Stimulated activated CD4-positive, alpha-beta T cell treated with anti-CD3 and anti-CD28 coated beads, Interleukin-2, amount 100 ng/mL, for 24 hours (primary cell): ENCODE measurements around the gene BCAS1.

ENCODE experiments used
- DNase-seq, 2 donors: peaks; one replicate each; pipeline ENCODE4 v3.0.0-alpha.2; 2020

The BCAS1 gene

DNA sequence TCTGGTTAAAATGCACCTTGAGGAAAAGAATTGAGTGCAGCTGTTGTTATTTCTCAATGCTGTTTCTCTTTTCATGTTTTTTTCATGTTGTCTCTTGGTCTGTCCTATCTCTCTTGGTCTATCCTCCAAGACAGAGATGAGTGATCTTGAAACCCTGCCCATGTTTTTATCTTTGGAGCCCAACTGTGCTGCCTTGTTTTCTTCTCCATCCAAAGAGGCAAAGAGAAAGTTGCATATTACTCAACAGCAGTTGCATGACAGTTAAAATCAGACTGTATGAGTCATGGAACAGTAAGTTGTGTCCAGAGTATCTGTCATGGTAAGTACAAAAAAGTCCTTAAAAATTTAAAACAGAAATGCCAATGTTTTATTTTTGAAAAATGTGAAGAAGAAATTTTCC, 26.2 kb downstream of the BCAS1 start:
- no peak for DNase-seq

DNA sequence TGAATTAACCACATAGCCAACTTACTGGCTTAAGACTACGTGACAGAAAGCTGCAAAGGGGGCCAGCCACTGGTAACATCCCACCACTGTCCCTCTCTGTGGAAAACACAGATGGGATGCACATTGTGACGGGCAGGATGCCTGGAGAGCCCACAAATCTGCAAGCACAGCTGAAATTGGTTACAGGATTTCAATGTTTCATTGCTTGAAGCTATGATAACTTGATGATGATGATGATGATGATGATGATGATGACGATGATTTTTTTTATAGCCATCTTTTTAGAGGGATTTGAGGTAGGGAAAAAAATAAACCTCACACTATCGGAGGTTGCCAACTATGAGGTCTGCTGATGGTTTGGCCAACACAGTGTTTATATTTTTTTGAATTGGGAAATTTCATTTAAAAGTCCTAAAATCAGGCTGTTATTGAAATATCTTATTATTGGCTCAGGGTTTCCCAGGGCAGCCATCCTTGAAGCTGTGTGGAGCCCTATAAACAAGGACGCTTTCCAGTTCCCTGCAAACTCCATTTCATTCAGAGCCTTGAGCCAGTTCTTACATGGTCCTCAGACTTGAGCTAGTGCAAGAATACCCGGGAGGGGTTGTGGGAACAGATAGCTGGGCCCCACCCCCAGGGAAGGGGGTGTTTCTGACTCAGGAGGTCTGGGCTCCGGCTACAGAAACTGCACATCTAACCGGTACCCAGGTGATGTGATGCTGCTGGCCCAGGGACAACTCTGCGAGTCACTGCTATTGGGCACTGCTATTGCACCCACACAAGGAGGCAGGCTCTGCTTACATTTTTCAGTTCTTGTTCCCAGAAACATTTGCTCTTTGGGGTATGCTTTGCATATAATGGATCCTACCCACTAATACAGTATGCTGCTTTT, 27.1 kb downstream of the BCAS1 start:
- peak in 1 of 2 donors; percentile 4 for DNase-seq

DNA sequence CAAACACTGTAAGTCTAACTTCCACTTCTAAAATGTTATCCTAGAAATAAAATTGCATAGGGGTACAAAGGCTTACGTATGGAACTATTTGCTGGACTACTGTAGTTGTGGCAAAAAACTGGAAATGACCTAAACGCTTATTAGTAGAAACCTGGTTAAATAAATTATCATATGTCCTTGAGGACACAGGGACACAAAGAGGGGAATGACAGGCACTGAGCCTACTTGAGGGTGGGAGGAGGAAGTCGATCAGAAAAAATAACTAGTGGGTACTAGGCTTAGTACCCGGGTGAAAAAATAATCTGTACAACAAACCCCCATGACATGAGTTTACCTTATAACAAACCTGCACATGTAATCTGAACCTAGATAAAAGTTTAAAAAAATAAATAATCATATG, 28.4 kb downstream of the BCAS1 start:
- no peak for DNase-seq

DNA sequence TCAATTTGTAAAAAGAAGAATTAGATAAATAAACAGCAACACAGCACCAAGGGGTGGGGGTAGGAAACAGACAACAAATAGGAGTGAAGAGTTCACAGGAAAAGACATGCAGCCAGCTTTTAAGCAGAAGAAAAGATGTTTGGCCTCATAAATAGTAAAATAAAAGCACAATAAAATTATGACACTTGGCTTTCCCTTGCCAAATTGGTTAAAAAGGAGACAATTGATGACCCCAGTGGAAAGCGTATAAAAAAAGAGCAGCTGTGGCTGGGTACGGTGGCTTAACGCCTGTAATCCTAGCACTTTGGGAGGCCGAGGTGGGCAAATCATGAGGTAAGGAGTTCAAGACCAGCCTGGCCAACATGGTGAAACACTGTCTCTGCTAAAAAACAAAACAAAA, 29.1 kb downstream of the BCAS1 start:
- no peak for DNase-seq

DNA sequence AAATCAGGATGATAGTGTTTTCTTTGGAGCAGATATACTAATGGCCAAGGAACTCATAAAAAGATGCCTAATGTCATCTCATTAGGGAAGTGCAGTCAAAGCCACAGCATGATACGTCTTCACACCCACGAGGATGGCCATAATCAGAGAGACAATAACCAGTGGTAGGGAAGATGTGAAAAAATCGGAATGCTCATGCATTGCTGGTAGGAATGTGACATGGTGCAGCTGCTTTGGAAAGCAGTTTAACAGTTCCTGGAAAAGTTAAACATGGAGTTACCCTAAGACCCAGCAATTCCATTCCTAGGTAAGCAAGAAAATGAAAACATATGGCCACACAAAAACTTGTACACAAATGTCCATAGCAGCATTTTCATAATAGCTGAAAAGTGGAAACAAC, 29.9 kb downstream of the BCAS1 start:
- DNase-seq, result no peak

DNA sequence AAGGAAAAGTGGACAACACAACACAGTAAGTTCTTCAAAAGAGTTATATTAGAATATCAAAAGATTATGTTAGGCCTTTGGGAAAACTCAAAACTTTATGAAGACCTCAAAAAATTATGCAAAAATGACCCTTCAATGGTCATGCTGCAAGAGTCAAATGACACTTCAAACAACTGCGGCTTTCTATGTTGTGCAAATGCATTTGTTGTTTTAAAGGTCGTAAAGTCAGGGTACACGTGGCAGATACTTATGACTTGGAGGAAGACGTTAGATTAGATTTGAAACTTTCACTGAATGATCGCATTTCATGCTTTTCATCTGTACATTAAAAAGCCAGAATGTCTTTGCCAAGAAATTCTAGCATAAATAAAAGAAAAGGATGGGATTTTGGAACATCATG, 31.4 kb downstream of the BCAS1 start:
- no peak for DNase-seq

DNA sequence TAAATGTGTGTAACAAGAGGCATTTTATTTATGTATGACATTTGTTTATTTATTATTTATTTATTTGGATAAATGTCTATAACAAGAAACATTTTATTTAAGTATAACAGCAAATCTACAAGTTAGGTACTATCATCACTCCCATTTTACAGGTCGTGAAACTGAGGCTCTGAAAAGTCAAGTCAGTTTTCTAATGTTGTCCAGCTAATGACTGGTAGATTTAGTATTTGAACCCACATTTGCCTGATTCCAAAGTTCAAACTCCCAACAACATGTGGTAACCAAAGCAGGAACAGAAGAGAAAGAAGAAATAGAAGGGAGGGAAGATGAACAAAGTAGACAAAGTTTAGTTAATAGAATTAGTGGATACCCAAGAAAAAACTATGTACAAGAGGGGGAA, 32.9 kb downstream of the BCAS1 start:
- no peak for DNase-seq

DNA sequence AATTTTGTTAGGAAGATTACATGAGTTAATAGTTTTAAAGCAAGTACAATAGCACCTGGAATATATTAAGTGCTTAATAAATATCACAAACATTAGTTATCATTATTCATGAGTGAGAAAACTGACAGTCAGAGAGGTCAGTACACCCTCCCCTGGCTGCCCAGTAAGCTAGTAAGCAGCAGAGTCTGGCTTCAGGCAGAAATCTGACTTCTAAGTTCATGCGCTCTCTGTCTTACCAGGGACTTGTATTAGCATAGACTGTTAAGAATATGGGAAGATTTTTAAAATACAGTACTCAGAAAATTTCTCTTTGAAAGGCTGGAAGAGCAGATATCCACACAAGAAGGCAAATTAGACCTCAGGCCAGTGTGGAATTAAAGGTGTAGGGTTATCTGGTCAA, 40.8 kb downstream of the BCAS1 start:
- DNase-seq, result no peak

DNA sequence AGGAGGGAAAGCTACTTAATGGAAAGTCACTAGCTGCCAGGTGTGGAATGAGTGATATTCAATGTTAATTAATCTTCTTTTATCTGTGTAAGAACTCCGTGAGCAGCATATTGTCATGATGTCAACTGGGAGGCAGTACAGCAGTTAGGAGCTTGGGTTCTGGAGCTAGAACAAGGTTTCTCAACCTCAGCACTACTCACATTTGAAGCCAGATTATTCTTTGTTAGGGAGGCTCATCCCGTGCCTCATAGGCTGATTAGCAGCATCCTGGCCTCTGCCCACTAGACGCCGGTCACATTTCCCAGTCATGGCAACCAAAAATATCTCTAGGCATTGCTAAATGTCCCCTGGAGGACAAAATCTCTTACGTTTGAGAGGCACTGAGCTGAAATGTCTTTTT, 41.2 kb downstream of the BCAS1 start:
- DNase-seq, result no peak

DNA sequence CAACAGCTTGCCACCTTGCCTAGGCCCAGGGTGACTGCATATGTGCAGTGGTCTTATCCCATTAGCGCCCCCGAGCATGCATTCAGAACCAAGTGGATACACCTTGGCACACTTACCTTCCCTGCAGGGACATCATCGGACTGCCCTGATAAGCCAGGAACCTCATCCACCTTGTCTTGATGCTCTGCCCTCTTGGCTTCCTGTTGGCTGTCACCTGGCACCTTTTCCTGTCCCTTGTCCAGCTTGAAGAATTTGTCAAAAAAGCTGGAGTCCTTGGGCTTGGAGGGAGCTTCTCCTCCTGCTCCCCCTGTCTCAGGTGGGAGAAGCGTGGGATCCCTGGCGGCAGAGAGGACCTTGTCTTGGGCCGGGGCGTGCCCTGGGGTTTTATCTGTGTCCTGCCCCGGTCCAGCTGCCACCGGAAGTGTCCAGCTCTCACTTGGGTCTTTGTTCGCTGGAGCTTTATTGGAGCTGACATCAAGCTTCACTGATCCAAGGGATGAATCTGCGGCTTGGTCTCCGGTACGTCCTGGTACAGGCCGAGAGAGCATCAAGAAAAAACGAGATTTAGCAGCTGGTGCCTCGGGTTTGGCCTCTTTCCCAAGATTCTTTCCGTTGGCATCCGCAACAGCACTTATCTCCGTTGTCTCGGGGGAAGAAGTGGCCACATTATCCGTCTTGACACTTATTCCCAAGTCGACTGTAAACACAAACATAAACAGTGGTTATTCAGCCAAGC, 42.0 kb downstream of the BCAS1 start:
- DNase-seq, result no peak

DNA sequence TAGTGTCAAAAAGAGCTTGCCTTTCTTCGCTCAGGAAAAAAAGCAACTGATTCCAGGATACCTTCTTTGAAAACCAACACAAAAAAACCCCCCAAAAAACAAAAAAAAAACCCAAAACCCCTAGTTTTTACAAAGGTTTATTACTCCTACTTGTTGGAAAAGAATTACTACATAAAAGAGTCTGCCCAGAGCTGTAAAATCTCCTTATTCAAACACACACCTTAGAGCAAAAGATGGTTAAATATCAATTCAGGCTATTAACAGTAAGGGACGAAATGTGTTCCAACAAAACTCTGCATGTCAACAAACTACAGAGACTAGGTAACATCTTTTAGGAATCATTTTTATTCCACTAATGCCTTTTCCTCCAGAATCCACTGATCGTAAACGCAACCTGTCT, 42.7 kb downstream of the BCAS1 start:
- DNase-seq, result no peak

DNA sequence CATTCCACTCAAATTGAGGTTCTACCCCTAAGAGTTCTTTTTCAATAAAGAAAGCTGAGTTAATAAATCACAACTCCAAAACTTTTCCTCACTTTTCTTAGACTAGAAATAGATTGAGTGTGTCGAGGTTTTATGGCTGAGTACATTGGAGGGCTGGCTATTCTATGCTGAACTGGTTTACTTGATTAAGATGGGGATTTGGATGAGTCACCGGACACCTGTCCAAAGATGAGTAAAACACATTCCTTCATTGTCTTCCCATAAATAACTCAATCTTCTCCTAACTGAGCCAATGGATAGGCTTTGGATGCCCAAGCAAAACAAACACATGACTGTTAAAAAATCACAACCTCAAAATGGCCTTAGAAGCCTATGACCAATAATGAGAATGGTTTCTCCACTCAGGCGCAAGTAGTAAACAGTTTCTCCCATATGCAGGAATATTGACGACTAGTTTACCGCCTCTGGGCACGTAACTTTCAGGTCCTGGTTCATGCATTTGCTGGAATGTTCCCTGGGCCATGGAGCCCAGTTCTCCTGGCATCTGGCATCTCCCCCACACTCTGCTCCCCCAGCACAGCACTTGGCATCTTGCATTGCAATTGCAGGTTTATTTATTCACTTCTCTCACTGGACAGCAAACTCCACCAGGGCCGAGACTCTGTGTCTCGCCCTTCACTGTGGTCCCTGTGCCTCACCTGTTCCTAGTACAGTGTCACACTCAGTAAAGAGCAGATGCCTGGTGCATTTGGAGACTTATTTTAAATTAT, 43.9 kb downstream of the BCAS1 start:
- no peak for DNase-seq

DNA sequence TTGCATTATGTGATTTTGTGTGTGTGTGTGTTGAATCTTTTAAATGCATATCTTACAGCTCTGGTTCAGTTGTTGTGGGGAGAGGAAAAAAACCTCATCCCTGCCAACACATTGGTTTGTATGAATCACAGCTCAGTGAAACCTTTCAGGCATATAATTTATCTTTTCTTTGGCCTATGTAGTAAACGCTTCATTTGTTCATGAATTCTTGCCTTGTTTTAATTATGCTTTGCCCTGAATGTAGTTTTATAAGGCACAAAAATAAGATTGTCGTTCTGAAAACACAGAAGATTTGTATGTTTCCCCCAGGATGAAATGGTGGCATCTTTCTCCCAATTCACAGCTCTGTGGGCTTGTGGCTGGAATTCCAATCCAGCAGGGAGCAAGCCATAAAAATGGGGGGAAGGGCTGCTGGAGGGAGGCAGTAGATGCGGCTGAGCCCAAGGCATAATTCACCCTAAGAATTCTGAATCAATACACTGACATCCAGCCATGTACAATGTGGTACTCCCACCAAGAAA, 45.1 kb downstream of the BCAS1 start:
- no peak for DNase-seq

DNA sequence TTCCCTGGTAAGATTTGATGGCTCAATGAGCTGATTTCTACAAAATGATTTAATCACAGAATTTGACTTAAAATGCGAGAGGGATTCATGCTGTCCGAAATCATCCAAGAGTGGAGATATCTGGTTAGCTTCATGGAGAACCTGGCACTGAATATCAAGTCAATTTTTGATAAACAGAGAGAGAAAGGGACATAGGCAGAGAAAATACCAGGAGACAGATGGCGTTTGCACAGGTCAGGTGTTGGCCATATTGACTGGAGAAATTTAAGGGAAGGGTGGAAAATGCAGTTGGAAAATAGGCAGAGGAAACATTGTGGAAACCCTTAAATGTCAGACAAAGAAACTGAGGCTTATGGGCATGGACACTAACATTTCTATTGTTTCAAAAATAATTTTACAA, 47.0 kb downstream of the BCAS1 start:
- no peak for DNase-seq

DNA sequence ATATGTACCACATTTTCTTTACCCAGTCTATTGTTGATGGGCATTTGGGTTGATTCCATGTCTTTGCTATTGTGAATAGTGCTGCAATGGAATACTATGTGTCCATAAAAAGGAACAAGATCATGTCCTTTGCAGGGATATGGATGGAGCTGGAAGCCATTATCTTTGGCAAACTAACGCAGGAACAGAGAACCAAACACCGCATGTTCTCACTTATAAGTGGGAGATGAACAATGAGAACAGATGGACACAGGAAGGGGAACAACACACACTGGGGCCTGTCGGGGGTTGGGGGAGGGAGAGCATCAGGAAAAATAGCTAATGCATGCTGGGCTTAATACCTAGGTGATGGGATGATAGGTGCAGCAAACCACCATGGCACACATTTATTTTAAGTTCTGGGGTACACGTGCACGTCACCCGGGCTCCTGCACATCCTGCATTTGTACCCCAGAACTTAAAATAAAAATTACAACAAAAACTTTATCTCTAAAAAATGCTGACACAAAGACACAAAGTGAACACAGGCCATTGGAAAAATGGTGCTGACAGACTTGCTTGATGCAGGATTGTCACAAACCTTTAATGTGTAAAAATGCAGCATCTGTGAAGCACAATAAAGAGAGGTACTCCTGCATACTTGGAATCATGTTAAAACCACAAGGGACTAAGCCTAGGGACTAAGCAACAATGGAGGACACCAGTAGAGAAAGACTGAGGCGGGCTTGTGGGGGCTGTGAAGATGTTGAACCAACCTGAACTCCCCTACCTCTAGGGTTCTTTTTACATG, 48.8 kb downstream of the BCAS1 start:
- DNase-seq, result no peak

DNA sequence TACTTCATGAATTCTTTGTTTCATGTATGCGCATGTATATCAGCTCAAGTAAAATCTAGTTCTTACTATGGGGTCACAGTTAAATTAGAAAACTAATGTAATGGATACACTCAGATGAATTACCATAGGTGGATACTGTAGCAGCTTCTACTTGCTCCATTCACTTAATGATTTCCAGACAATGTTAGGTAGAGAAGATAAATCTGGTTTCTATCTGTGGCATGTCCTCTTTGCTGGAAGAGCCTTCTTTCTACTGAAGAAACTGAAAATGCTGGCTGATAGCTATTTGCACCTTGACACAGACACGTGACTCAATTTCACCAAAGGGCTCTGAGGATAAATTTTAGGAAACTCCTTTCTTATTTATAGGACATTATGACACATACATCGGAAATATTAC, 49.5 kb downstream of the BCAS1 start:
- no peak for DNase-seq

DNA sequence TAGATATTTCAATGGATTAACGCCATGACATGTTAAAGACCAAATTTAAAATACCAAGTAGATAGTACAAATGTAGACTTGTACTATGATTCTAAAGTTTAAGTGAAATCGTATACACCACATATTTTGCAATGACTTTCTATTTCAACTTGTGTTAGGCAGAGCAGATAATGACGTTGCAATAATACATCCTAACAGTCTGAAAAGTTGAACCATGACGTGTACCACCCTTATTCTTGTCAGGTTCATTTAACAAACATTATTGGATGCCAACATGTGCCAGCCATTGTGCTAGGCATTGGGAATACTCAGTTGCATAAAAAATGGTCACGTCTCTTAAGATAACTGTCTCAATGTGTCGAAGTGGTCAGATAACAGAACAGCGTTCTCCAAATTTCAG, 50.0 kb downstream of the BCAS1 start:
- DNase-seq, result no peak

DNA sequence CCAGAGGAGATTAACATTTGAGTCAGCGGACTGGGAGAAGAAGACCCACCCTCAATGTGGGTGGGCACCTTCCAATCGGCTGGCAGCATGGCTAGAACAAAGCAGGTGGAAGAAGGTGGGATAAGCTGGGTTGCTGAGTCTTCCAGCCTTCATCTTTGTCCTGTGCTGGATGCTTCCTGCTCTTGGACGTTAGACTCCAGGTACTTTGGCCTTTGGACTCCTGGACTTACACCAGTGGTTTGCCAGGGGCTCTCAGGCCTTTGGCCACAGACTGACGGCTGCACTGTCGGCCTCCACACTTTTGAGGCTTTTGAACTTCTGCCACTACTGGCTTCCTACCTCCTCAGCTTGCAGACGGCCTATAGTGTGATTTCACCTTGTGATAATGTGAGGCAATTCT, 50.8 kb downstream of the BCAS1 start:
- no peak for DNase-seq

DNA sequence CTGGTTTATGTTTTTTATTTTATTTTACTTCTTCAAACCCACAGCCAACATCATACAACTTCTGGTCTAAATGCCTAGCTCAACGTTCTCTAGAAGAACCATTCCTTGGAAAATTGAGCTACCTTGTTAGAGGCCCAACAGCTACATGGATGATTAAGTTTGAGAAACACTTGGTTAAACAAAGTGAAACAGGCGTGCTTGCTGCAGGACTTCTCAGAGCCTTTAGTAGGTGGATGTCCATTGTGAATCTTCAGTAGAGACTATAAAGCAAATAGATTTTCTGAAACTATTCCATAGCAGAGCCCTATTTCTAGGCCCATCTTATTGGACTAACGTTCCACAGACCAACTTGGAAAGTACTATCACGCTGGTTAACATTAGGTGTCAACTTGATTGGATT, 51.3 kb downstream of the BCAS1 start:
- no peak for DNase-seq

DNA sequence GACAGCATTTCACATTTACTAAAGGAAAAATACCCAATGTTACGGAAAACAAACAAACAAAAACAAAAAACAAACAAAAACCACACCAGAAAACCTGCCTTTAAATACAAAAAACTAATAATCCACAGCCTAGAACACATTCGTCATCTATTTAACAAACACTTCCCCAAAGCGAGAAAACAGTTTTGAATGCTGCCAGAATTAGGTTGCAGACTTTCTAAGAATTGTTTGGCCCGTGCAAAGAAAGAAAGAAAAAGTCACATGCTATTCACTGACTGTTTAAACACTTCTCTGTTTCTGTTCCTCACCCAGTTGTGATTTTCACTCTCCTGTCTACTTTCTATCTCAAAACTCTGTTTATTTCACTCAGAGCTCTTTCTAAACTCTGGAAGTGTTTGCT, 52.5 kb downstream of the BCAS1 start:
- no peak for DNase-seq

DNA sequence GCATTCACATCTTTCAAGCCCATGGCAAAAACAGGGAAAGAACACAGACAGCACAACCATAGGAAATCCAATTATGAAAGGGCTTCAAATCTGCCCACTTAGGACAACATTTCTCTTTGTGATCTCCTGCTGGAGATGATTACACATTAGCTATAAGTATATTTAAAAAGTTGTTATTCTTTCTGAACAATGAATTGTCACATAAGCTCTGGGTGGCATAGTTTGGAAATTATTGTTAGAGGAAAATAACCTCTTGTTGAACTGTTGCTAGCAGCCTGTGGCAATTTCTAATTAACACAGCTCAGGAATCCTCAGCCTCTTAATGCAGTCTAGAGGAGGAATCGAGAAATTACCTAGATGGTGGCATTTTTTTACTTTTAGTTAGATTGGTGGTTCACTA, 54.9 kb downstream of the BCAS1 start:
- DNase-seq, result no peak

DNA sequence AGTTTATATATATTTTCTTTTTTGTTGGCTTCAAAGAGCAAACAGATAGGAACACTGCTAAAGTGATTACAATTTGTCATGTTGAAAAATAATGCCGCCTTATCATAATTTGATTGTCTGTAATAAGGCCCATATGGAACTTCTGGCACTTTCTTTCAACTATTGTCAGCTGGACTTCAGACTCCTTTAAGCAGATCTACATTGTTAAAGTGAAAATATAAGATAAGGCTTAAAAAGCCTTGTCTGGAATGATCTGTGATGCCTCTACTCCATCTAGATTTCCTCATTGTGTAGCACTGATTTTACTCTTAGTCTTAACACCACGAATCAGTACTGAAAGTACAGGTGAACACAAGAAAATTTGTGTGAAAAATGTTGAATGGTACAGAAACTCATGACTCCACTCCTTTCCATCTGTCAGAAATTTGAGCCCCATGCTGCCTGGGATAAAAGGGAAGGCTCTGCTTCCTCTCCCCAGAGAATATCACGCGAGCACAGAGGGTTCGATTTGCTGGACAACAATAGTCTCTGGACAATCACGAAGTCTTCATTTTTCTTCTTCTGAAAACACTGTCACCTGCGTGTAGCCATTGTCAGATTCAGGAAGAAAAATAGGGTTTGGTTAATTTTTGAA, 56.0 kb downstream of the BCAS1 start:
- DNase-seq, result no peak
